ENCODE data around the gene EIF3I.

Gene EIF3I

DNA sequence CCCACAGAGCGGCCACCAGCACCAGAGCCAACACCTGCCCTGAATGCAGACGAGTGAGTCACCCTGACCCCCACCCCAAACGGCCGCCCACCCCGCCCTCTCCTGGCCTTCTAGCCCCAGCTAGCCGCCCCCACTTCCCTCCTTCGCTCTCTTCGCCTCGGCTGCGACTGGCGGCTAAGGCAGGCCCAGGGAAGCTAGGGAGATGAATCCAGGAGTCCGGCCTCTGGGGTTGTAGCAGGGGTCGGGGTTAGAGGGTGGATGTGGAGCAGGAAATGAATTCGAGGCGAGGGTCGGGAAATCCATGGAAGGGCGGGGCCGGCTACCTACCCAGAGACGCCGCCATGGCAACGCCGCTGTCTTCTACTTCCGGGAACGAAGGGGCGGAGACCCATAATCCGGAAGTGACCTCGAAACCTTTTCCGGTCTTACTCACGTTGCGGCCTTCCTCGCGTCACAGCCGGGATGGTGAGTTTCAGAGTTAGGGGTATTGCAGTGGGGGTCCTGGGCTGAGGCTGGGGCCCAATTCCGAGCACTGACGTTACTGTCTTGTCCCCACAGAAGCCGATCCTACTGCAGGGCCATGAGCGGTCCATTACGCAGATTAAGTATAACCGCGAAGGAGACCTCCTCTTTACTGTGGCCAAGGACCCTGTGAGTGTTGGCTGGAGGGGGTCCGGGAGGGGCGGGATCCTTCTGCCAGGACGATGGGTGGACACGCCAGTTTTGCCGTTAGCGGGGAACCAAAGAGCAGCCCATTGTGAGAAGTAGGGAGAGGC lies at the start of gene EIF3I, which contains the start of gene TMEM234:
EIF3I (plus strand) TSS at position 428 of the 776 bp plus-strand sequence; CDS start at position 463, 35 bp downstream.
TMEM234 (minus strand) TSS at position 374 of the 776 bp plus-strand sequence; CDS start at position 343, 31 bp downstream.
- no peak for DNase-seq (ENCODE audit: low read depth)

DNA sequence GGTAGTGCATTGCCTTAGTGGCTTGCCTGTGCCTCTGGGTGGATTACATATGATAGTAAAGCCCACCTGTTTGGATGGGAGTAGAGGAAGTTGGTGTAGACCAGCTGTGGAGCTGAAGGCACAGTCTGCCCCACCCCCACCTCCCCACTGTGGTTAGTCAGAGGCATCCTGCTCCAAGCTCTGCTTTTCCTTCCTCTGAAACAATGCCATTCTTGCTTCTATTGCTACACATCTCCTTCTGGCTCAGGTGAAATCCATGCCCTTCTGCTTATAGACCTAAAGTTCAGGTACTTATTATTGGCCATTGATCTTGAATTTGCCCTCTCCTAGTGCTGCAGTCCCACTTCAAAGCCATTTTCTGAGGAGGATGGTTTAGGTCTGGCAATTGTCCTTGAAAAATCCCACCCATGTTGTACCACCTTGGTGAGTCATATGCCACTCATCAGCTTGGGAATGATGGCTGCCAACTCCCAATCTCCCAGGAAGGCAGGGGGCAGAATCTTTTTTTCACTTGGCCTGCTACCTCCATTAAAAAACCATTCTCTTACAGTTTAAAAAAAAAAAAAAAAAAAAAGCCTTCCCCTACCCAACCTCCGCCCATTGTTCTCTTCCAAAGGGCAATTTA lies 49.5 kb upstream of the EIF3I start:
- no peak for DNase-seq (ENCODE audit: low read depth)

DNA sequence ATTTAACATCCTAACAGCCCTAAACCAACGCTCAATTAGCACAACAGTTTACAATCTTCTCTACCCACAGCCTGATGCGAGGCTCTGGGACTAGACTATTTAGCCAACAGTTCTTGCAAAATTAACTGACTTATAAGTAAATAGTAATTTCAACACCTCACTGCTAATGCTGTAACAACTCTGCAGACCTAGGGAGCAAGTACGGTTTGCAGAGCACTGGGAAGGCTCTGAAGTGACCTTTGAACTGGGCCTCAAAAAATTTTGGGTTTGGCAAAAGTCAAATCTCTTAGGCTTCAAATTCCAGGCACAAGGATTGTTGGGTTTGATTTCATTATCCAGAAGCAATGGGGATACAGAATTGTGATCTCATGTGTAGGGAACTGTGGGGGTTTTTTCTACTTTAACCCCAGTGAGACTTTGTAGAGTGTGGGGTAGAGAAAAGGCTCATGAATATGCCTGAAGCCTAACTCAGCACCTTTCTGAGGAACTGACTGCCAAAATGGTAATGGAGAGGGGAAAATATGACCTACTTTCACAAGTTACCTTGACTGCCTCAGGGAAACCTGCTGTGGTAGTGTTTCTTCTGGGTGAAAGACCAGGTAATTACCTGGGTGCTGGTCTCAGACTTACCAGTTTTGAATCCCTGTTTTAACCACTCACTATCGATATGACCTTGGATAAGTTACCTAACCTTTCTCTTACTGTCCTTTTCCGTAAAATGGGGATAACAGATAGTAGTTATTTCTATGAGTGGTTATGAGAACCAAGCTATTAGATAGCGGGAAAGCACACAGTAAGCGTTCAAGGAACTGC lies 43.6 kb upstream of the EIF3I start:
- DNase-seq (ENCODE audit: low read depth): no peak

DNA sequence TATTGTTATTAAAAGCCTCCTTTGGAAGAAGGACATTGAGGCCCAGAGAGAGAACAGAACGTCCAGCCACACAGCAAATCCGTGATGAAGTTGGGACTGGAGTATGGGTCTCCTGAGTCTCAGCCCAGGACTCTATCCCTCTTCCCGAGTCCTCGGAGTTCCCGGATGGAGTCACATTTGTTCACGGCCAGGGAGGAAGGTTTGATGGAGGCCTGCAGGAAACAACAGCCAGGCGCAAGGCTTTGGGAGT lies 43.1 kb upstream of the EIF3I start:
- DNase-seq (ENCODE audit: low read depth): no peak

DNA sequence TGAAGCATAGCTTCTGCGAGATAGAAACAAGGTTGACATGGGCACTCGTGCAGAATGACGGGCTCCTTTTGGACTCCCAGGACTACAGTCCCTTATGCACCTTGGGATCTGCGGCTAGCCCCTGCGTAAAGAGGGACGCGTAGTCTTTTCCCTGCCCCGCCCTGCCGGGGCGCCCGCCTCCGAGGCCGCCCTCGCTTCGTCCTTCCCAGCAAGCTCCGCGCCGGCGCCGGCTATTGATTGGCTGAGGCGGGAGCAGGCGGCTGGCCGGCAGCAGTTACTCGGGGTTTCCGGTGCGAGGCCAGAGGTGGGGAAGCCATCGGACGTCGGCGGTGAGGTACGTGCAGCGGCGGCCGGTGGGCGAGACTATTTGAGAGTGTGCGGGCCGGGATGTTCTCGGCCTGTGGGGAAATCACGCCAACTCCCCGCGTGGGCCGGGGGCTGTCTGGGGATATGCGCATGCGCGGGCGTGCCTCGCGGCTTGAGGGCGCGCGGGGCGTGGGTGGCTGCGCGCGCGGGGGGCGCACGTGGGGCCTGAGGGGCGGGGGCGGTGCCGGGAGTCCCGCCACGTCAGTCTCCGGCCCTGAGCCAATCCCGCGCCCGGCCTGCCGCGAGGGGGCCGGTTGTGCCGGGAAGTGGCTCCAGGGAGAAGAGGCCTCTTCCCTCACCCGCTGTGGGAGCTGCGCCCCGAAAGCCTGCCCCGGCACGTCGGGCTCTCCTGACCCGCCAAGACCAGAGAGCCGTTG lies 42.6 kb upstream of the EIF3I start, which contains the start of gene TXLNA:
TXLNA (plus strand) TSS at position 233 of the 743 bp plus-strand sequence. CDS start 671 bp downstream, outside the sequence.
- DNase-seq (ENCODE audit: low read depth): peak; percentile 60

DNA sequence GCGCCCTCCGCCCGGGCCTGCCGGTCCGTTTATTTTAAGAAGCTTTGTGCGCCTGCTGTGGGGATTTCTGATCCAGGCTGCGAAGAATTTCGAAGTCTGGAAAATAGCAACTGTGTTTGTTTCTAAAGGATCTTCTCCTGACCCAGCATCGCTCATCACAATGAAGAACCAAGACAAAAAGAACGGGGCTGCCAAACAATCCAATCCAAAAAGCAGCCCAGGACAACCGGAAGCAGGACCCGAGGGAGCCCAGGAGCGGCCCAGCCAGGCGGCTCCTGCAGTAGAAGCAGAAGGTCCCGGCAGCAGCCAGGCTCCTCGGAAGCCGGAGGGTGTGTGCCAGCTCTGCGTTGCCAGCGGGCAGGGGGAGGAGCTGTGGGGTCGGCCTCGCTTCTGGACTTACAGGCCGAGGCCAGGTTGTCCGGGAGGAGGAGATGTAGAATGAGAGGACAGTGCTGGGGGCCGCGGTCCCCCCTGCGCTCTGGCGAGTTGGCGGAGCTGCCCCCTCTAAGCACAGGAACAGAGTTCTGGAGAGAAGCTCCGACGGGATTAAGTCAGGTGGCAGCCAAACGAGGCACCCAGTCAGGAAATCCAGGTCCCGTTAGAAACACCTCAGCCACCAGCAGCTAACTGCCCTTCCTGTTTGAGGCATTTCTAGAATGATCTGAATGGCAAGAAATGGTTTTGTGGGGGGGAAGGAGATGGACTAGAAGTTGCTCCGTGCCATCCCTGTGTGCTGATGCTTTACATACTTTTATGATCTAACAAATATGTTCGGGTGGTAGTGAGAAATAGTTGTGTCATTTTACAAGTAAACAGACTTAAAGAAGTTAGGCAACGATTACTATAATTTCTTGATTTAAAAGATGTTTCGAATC lies 41.8 kb upstream of the EIF3I start:
- DNase-seq (ENCODE audit: low read depth): no peak

DNA sequence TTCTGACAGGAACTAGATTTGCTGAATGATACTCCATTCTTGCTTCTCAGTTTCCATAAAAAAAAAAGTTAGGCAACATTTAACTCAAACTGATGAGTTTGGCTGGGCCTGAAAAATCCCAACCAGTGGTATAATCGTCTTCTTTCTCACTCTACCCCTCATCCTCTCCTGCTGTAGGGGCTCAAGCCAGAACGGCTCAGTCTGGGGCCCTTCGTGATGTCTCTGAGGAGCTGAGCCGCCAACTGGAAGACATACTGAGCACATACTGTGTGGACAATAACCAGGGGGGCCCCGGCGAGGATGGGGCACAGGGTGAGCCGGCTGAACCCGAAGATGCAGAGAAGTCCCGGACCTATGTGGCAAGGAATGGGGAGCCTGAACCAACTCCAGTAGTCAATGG lies 41.1 kb upstream of the EIF3I start:
- DNase-seq (ENCODE audit: low read depth): no peak

DNA sequence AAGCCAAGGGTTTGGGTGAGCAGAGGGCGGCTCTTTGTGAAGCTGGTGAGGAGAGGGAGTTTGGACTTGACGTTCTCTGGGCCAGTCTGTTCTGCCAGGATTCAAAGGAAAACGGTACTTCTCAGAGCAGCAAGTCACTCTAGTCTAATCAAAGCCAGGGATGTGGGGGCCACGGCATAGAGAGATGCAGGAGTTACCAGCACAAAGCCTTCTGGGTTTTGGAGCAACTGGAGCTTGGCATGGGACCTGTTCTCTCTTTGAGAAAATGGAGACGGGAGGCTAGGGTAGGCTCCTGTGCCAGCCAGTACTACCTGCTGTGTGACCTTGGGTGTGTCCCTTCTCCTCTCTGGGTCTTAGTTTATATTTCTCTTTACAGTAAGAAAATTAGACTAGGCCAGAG lies 40.6 kb upstream of the EIF3I start:
- no peak for DNase-seq (ENCODE audit: low read depth)

DNA sequence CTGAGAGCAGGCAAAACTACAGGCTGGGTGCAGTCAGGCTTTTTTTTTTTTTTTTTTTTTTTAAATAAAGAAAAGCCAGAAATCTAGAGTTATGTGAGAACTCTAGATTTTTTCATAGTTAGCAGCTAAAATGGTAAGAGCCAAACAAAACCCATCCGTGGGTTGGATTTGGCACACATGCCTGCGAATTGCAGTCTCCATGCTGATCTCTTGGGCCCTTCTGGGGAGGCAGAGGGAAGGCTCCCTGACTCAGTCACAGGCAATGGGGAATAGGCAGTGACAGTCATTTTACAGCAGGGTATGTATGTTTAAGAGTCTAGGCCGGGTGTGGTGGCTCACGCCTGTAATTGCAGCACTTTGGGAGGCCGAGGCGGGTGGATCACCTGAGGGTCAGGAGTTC lies 40.1 kb upstream of the EIF3I start:
- DNase-seq (ENCODE audit: low read depth): no peak

DNA sequence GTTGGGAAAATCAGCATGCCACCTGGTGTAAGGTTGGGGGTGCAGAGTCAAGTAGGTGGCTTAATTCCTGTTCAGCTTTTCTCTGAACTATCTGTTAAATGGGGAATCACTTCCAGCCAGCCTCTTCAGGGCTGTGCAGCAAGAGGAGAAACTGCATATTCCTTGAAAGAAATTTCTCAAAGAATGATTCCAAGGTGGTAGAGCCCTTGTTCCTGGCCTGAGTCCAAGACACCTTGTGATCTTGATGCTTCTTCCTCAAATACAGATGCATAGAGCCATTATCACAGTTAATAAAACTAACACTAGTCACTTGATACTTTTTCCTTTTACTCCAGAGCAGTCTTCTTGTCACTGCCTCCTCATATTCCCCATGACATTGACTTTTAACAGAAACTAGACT lies 37.6 kb upstream of the EIF3I start:
- no peak for DNase-seq (ENCODE audit: low read depth)

DNA sequence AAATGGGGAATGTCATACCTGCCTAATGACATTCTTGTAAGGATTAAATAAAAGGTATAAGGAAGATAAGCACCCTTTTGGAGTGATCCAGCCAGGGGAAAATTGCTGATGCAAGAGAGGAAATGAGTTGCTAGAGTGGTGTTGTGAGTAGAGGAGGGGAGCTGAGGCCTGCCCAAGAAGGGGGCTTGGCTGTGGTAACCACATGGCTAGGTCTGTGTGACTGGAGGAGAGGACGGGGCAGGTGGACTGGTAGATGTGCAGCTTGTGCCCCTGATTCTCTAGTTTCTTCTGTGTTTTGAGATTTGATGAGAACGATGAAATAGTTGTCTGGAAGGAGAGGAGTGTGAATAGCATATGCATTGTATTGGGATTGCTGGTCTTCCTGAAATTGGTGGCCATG lies 36.1 kb upstream of the EIF3I start:
- no peak for DNase-seq (ENCODE audit: low read depth)

DNA sequence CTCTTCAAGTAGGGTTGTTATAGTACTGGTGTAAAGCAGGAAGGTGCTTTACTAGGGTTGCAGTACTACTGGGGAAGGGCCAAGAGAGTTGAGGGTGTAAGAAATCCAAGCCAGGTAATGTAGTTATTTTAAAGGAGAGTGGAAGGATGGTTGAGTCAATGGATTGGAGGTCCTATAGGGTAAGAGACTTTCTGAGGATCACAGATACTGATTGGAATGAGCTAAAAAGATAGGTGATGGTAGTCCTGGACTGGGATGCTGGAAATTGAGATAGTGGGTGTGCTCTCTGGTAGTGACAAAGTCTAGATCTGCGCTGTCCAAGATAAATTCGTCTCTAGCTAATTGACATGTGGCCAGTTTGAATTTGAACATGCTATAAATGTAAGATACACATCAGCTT lies 35.7 kb upstream of the EIF3I start:
- DNase-seq (ENCODE audit: low read depth): no peak

DNA sequence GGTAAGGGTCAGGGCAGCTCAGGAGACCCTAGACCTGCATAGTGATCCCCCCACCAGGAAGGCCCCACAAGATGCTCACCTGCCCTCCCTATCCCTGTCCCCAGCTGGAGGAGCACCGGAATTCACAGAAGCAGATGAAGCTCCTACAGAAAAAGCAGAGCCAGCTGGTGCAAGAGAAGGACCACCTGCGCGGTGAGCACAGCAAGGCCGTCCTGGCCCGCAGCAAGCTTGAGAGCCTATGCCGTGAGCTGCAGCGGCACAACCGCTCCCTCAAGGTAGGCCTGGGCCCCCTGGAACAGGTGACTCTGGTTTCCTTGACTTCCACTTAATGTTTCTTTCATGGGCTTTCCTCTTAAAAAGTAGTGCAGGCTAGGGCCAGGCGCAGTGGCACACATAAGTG lies 34.4 kb upstream of the EIF3I start:
- DNase-seq (ENCODE audit: low read depth): no peak

DNA sequence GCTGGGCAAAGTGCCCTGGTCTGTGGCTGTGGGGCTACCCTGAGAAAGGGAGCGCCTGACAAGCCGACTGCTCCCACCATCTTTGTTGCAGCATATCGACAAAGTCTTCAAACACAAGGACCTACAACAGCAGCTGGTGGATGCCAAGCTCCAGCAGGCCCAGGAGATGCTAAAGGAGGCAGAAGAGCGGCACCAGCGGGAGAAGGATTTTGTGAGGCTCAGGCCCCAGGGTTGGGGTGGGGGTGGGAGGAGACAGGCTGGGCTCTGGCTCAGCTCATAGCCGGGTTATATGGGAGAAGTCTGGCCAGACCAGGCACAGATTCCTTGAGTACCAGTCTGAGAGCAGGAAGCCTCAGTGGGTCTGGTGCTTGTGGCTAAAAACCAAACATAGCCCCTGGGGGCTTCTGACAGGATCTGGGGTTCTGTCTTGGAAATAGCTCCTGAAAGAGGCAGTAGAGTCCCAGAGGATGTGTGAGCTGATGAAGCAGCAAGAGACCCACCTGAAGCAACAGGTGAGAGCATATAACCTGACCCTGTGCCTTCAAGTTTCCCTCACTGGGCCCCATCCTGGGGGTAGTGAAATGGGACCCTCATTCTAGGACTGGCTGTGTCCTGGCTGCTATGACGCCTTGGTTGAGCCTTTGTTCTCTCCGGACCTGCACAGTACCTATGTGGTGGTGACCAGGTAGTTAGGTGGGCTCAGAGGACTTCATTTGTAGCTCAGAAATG lies 29.8 kb upstream of the EIF3I start:
- no peak for DNase-seq (ENCODE audit: low read depth)

DNA sequence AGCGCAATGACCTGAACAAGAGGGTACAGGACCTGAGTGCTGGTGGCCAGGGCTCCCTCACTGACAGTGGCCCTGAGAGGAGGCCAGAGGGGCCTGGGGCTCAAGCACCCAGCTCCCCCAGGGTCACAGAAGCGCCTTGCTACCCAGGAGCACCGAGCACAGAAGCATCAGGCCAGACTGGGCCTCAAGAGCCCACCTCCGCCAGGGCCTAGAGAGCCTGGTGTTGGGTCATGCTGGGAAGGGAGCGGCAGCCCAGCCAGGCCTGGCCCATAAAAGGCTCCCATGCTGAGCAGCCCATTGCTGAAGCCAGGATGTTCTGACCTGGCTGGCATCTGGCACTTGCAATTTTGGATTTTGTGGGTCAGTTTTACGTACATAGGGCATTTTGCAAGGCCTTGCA lies 27.2 kb upstream of the EIF3I start:
- no peak for DNase-seq (ENCODE audit: low read depth)

DNA sequence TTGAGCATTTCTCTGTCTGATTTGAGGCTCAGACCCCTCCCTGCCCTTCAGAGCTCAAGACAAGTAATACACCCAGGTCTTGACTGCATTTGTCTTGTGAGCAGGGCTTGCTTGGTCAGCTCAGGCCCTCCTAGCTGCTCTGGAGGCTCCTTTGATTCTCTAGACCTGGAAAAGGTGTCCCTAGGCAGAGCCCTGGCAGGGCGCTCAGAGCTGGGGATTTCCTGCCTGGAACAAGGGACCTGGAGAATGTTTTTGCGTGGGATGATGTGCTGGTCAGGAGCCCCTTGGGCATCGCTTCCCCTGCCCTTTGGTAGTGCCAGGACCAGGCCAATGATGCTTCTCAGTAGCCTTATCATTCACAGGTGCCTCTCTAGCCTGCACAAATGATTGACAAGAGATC lies 26.7 kb upstream of the EIF3I start:
- DNase-seq (ENCODE audit: low read depth): no peak

DNA sequence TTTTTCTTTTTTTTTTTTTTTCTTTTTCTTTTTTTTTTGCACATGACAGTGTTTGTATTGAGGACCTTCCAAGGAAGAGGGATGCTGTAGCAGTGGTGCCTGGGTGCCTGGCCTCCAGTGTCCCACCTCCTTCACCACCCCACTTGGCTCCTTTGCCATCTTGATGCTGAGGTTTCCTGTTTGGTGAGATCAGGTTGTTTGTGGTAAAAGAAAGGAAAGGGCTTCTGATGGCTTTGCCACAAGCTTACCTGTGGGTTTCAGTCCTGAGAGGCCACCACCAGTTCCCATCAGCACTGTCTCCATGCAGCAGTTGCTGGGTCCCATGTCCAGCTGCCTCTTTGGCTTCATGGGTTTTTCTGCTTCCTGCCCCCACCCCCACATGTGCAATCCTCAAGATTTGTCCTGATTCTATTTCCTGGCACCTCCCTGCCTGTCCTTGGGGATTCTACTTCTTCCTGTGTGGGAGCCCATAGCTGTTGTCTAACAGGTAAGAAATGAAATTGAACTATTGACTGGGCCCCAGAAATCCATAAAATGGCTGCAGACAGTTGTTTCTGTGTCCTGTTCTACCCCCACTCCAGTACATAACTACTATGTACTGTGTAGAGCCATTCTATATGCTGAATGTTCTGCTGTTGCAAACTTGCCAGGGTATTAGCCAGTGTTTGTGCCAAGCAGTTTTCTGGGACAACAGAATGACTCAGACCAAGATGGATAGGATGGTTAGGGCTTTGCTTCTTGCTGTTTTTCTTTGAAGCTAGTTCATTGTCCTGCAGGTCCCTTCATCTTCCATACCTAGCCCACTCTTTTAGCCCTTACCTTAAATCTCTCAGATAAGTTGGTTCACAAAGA lies 26.0 kb upstream of the EIF3I start:
- DNase-seq (ENCODE audit: low read depth): no peak

DNA sequence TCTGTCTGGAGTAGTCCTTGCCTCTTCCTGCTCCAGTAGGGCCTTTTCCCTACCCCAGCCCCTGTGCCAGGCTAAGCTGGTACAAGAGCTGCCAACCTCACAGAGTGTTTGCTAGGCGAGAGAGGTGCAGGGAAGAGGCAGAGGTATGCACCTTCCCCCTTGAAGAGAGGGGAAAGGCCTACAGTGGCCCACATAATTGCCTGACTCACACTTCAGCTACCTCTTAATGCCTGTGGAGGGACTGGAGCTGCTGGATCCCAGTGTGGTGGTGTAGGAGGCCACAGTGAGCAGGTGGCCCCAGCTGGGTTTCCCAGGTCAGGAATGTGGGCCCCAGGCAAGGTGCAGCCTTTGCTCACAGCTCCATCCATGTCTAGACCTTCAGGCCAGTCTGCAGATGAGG lies 25.1 kb upstream of the EIF3I start:
- no peak for DNase-seq (ENCODE audit: low read depth)

DNA sequence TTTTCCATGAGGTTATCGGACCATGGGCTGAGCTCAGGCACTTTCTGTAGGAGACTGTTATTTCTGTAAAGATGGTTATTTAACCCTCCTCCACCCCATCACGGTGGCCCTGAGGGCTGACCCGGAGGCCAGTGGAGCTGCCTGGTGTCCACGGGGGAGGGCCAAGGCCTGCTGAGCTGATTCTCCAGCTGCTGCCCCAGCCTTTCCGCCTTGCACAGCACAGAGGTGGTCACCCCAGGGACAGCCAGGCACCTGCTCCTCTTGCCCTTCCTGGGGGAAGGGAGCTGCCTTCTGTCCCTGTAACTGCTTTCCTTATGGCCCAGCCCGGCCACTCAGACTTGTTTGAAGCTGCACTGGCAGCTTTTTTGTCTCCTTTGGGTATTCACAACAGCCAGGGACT lies 24.4 kb upstream of the EIF3I start:
- DNase-seq (ENCODE audit: low read depth): no peak
